ENCODE measurements around the gene ATP1B4. TPM values are rescaled to one million over a fixed set of nuclear protein-coding genes. Genes with fewer than 3 reads are reported as not detected.
A peak's percentile ranks its signal among the peaks of the same experiment; 100 is the strongest.

ATP1B4 gene
- polyA plus RNA-seq, 3 donors, result 0.01 TPM; not detected in 2

- peaks cover 0 to 6% of the 10 kb centered on the region in 2 donors for H3K27me3 ChIP-seq (ENCODE audit: control insufficient read depth in 2 of 2, insufficient read depth in 2 of 2, low read length in 2 of 2)
- no peak overlapping the region for H2AFZ ChIP-seq (ENCODE audit: insufficient read depth, low read depth, low read length, poor library complexity, severe bottlenecking)
- Mint-ChIP-seq H3K27me3 (ENCODE audit: low read depth in 3 of 3) (peaks cover 0 to 3% (median 2%) of the 10 kb centered on the region in 3 donors), H3K9me3 (no peaks in the 10 kb centered on the region), H3K4me1 (peaks cover 5% of the 10 kb centered on the region), H3K27ac (peak overlapping the region in 1 of 7 donors; percentile 2), H3K4me3 (no peak overlapping the region), H3K36me3 (peaks cover 16 to 22% of the 10 kb centered on the region in 2 donors)
- intact Hi-C loops (cut with micrococcal nuclease), result no loop called here
- H3K36me3 ChIP-seq (replicated peaks in 1 of 2; ENCODE audit: control insufficient read depth in 1 of 2, insufficient read depth in 2 of 2, low read length in 2 of 2), result peaks cover 0 to under 1% of the 10 kb centered on the region in 2 donors
- no peaks in the 10 kb centered on the region for H3K9me3 ChIP-seq (replicated peaks in 1 of 2; ENCODE audit: control insufficient read depth in 1 of 2, insufficient read depth in 1 of 2, low read length in 2 of 2)
- H3K4me2 ChIP-seq (replicated peaks; ENCODE audit: extremely low read depth, low read length, poor library complexity, severe bottlenecking), result no peak overlapping the region
- WGBS (ENCODE audit: insufficient coverage), result no CpG with 5 or more reads among the region's 2 CpGs
- H3K4me3 ChIP-seq (replicated peaks in 1 of 3; ENCODE audit: low read depth in 2 of 3, low read length in 3 of 3), result no peak overlapping the region
- no peak for DNase-seq
- H4K20me1 ChIP-seq (ENCODE audit: insufficient read depth, low read length), result no peaks in the 10 kb centered on the region
- TF ChIP-seq, protein P1, sequence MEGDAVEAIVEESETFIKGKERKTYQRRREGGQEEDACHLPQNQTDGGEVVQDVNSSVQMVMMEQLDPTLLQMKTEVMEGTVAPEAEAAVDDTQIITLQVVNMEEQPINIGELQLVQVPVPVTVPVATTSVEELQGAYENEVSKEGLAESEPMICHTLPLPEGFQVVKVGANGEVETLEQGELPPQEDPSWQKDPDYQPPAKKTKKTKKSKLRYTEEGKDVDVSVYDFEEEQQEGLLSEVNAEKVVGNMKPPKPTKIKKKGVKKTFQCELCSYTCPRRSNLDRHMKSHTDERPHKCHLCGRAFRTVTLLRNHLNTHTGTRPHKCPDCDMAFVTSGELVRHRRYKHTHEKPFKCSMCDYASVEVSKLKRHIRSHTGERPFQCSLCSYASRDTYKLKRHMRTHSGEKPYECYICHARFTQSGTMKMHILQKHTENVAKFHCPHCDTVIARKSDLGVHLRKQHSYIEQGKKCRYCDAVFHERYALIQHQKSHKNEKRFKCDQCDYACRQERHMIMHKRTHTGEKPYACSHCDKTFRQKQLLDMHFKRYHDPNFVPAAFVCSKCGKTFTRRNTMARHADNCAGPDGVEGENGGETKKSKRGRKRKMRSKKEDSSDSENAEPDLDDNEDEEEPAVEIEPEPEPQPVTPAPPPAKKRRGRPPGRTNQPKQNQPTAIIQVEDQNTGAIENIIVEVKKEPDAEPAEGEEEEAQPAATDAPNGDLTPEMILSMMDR (IDR thresholded peaks at IDR 0.05), result no peak
- H3K9ac ChIP-seq (ENCODE audit: insufficient read depth, low read length, poor library complexity, severe bottlenecking), result no peak overlapping the region
- H3K27ac ChIP-seq (ENCODE audit: low read depth in 1 of 2, low read length in 2 of 2), result no peak overlapping the region
- H3K4me1 ChIP-seq (ENCODE audit: control insufficient read depth in 1 of 2, insufficient read depth in 2 of 2, low read length in 2 of 2), result no peaks in the 10 kb centered on the region
- H3K79me2 ChIP-seq (ENCODE audit: insufficient read depth, low read length), result no peaks in the 10 kb centered on the region
These were observed 66.4 kb downstream of the ATP1B4 start for GRCh38 chrX:120428309-120428708.

- Histone ChIP-seq H3K4me2 (replicated peaks; ENCODE audit: extremely low read depth, low read length, poor library complexity, severe bottlenecking) (no peak overlapping the region), H3K27me3 (ENCODE audit: control insufficient read depth in 2 of 2, insufficient read depth in 2 of 2, low read length in 2 of 2) (peaks cover 0 to 5% of the 10 kb centered on the region in 2 donors), H3K9ac (ENCODE audit: insufficient read depth, low read length, poor library complexity, severe bottlenecking) (no peak overlapping the region), H3K9me3 (replicated peaks in 1 of 2; ENCODE audit: control insufficient read depth in 1 of 2, insufficient read depth in 1 of 2, low read length in 2 of 2) (no peaks in the 10 kb centered on the region), H3K4me1 (ENCODE audit: control insufficient read depth in 1 of 2, insufficient read depth in 2 of 2, low read length in 2 of 2) (no peaks in the 10 kb centered on the region), H3K27ac (ENCODE audit: low read depth in 1 of 2, low read length in 2 of 2) (no peak overlapping the region), H2AFZ (ENCODE audit: insufficient read depth, low read depth, low read length, poor library complexity, severe bottlenecking) (no peak overlapping the region), H3K36me3 (replicated peaks in 1 of 2; ENCODE audit: control insufficient read depth in 1 of 2, insufficient read depth in 2 of 2, low read length in 2 of 2) (peaks cover 6 to 7% of the 10 kb centered on the region in 2 donors), H3K4me3 (replicated peaks in 1 of 3; ENCODE audit: low read depth in 2 of 3, low read length in 3 of 3) (no peak overlapping the region), H4K20me1 (ENCODE audit: insufficient read depth, low read length) (no peaks in the 10 kb centered on the region), H3K79me2 (ENCODE audit: insufficient read depth, low read length) (no peaks in the 10 kb centered on the region)
- H3K9me3 Mint-ChIP-seq, result no peaks in the 10 kb centered on the region
- H3K27ac Mint-ChIP-seq, result peak overlapping the region in 2 of 7 donors; percentile 19 to 46
- peaks cover 5% of the 10 kb centered on the region for H3K4me1 Mint-ChIP-seq
- H3K36me3 Mint-ChIP-seq, result peaks cover 19 to 26% of the 10 kb centered on the region in 2 donors
- TF ChIP-seq, protein P1 (IDR thresholded peaks at IDR 0.05), result no peak
- intact Hi-C loops (cut with micrococcal nuclease), result no loop called here
- H3K4me3 Mint-ChIP-seq, result no peak overlapping the region
- DNase-seq, result no peak
- H3K27me3 Mint-ChIP-seq (ENCODE audit: low read depth in 3 of 3), result peaks cover 0 to 7% (median 0%) of the 10 kb centered on the region in 3 donors
- no CpG with 5 or more reads among the region's 2 CpGs for WGBS (ENCODE audit: insufficient coverage)
These were observed 68.1 kb downstream of the ATP1B4 start for GRCh38 chrX:120429776-120430540.

Other genes starting within 250 kb of the ATP1B4 start
- under 1 TPM in 1 of 3 donors, not detected in 2; 0.28 TPM for gene RHOXF1, start 246.2 kb upstream of the ATP1B4 start, polyA plus RNA-seq
- not detected for gene RHOXF2, start 203.5 kb upstream of the ATP1B4 start, polyA plus RNA-seq
- gene ZBTB33, start 111.3 kb upstream of the ATP1B4 start, polyA plus RNA-seq, result 10 to 100 TPM in 1 of 3 donors, 1 to 10 TPM in 2; 4.7 to 10.6 (median 8.6) TPM
- 1 to 10 TPM in 1 of 3 donors, under 1 TPM in 2; 0.10 to 1.2 (median 0.51) TPM for gene TMEM255A, start 50.6 kb upstream of the ATP1B4 start, polyA plus RNA-seq
- gene LAMP2, start 107.2 kb downstream of the ATP1B4 start, polyA plus RNA-seq, result 100 to 1,000 TPM in 2 of 3 donors, 10 to 100 TPM in 1; 75.8 to 381 (median 330) TPM
- 10 to 100 TPM; 13.3 to 16.9 (median 15.6) TPM for gene CUL4B, start 198.9 kb downstream of the ATP1B4 start, polyA plus RNA-seq
- gene MCTS1, start 242.0 kb downstream of the ATP1B4 start, polyA plus RNA-seq, result 10 to 100 TPM; 25.0 to 85.1 (median 74.6) TPM